Measurements from ENCODE around the gene WHRN. TPM values are rescaled to one million over a fixed set of nuclear protein-coding genes. Genes with fewer than 3 reads are reported as not detected.

Gene WHRN
- total and polyA plus RNA-seq, 9 of the 15 experiments (the other 6 are each of a cell fraction or from before 2014, with no cell fraction given) = 0.31 to 14.1 (median 3.0) TPM

- TF ChIP-seq THAP7 (CRISPR knock-in tag; IDR thresholded peaks at IDR 0.05) = no peak
- TF ChIP-seq PPARD (CRISPR knock-in tag; IDR thresholded peaks at IDR 0.05) = no peak
- TF ChIP-seq STAT6 (CRISPR knock-in tag; IDR thresholded peaks at IDR 0.05) = no peak
- TF ChIP-seq ZBED1 (IDR thresholded peaks at IDR 0.05) = no peak
- no peak for TF ChIP-seq NELFE (IDR thresholded peaks at IDR 0.05; ENCODE audit: insufficient read depth, insufficient read length)
- TF ChIP-seq BRF1 (IDR thresholded peaks at IDR 0.05; ENCODE audit: borderline replicate concordance, extremely low read depth, insufficient read length) = no peak
- TF ChIP-seq ZNF551 (CRISPR knock-in tag; IDR thresholded peaks at IDR 0.05) = no peak
- no peak for TF ChIP-seq OTX1 (CRISPR knock-in tag; IDR thresholded peaks at IDR 0.05)
- TF ChIP-seq ZC3H8 (IDR thresholded peaks at IDR 0.05) = no peak
- TF ChIP-seq SREBF1 (IDR thresholded peaks at IDR 0.05; ENCODE audit: borderline replicate concordance, low read depth, low read length) = no peak
- TF ChIP-seq MCM2 (IDR thresholded peaks at IDR 0.05; ENCODE audit: low read depth) = no peak
- TF ChIP-seq MEF2A (IDR thresholded peaks at IDR 0.05; ENCODE audit: control insufficient read depth, low read depth, low read length) = no peak
- TF ChIP-seq ZBTB12 (CRISPR knock-in tag; IDR thresholded peaks at IDR 0.05) = no peak
- TF ChIP-seq ZNF584 (CRISPR knock-in tag; IDR thresholded peaks at IDR 0.05; ENCODE audit: low read depth) = no peak
- no peak for TF ChIP-seq TEAD2 (tag; IDR thresholded peaks at IDR 0.05)
- peak; percentile 83 for TF ChIP-seq CBFA2T2 (conservative IDR thresholded peaks at IDR 0.05)
- no peak for TF ChIP-seq AFF4 (CRISPR knock-in tag; IDR thresholded peaks at IDR 0.05)
- no peak for TF ChIP-seq LARP7 (IDR thresholded peaks at IDR 0.05)
- no peak for TF ChIP-seq ZNF445 (CRISPR knock-in tag; IDR thresholded peaks at IDR 0.05; ENCODE audit: low read depth)
- TF ChIP-seq THRAP3 (IDR thresholded peaks at IDR 0.05; ENCODE audit: borderline replicate concordance) = no peak
- no peak for TF ChIP-seq CHCHD3 (CRISPR knock-in tag; IDR thresholded peaks at IDR 0.05)
Observed at GRCh38 chr9:114493521-114494184, 11.6 kb downstream of the WHRN start (continued).

Measured in K562 (cell line).